H1 (cell line): ENCODE results near the gene VENTX.

Experiments used
- CHD1 ChIP-seq: IDR thresholded peaks from 2 replicates; pipeline ENCODE4 v1.6.1; 2012; ENCODE audit warnings: low read depth, low read length, improper control_type of control experiment
- EZH2 ChIP-seq: fragments of 200-600 bp; sonication (generic); IDR thresholded peaks from 2 replicates; pipeline ENCODE4 v1.7.1; 2012; ENCODE audit warnings: low read depth, mild to moderate bottlenecking, moderate library complexity, low read length, inconsistent platforms; ENCODE audit not compliant: severe bottlenecking
- TF ChIP-seq, protein P1 (sequence below): IDR thresholded peaks from 2 replicates; pipeline ENCODE4 v1.6.1; 2011; ENCODE audit warnings: low read depth, mild to moderate bottlenecking, low read length; ENCODE audit not compliant: insufficient read depth

DNA sequence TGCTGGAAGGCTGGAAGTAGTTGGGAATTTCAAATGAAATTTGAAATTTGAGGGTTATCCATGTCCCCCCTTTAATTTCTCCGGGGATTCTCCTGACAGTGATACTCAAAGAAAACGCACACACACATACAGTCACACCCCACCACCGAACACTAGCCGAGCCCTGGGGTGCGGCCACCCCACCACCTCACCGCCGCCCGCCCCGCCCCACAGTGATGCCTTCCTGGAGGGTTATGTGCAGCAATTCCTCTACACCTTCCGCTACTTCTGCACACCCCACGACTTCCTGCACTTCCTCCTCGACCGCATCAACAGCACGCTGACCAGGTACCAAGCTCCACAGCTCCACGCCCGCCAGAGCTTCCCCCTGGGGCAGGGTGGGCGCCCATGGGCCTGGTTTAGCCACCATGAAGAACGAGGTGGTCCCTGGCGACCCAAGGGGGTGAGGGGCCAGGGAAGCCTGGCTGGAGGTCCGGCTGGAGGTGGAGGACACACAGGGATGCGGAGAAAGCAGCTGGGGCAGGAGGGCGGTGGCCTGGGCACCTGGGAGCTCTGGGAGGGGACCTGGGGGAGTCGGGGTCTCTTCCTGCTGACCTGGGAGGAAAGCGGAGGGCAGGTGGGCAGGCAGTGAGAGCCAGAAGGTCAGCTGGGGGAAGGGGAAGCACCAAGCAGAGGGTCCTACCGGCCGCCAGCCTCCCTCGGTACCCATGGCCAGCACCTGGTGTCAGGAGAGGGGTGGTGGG lies 27.1 kb upstream of the VENTX start:
- TF ChIP-seq EZH2 (no peak), CHD1 (no peak)
- TF ChIP-seq, protein P1, sequence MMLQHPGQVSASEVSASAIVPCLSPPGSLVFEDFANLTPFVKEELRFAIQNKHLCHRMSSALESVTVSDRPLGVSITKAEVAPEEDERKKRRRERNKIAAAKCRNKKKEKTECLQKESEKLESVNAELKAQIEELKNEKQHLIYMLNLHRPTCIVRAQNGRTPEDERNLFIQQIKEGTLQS, result no peak
